HEK293T (cell line): Measurements from ENCODE around the gene C1orf167.

Source experiments
- CTCF ChIA-PET: fragments of 350-600 bp; formaldehyde crosslinking; extraction: SDS; loops from one replicate; lab custom pipeline; 2021; ENCODE audit warnings: antibody characterized with exemption, inconsistent platforms; lab: Yijun Ruan, JAX
- POLR2A ChIA-PET: fragments of 350-600 bp; formaldehyde crosslinking; extraction: SDS; loops from one replicate; lab custom pipeline; 2020; ENCODE audit warnings: antibody characterized with exemption, inconsistent platforms; lab: Yijun Ruan, JAX
- DNase-seq: peaks from one replicate; pipeline ENCODE4 v3.0.0; 2012; ENCODE audit warnings: mixed read lengths; ENCODE audit errors: extremely low spot score
- ARNT ChIP-seq: fragments of 450-650 bp; IDR thresholded peaks from 2 replicates; pipeline ENCODE4 v1.6.1; 2017; ENCODE audit warnings: mild to moderate bottlenecking
- BHLHE40 ChIP-seq: fragments of 450-650 bp; IDR thresholded peaks from 2 replicates; pipeline ENCODE4 v1.6.1; 2016; ENCODE audit warnings: mild to moderate bottlenecking, moderate library complexity, borderline replicate concordance
- CTBP1 ChIP-seq: fragments of 450-650 bp; IDR thresholded peaks from 2 replicates; pipeline ENCODE4 v1.6.1; 2016; ENCODE audit warnings: borderline replicate concordance
- ELF4 ChIP-seq: fragments of 450-650 bp; IDR thresholded peaks from 2 replicates; pipeline ENCODE4 v1.6.1; 2017; ENCODE audit warnings: antibody characterized with exemption
- FOXA1 ChIP-seq: fragments of 450-650 bp; IDR thresholded peaks from 2 replicates; pipeline ENCODE4 v1.6.1; 2016; ENCODE audit warnings: mild to moderate bottlenecking
- FOXK2 ChIP-seq: fragments of 450-650 bp; IDR thresholded peaks from 2 replicates; pipeline ENCODE4 v1.6.1; 2016; ENCODE audit warnings: mild to moderate bottlenecking
- FOXM1 ChIP-seq: fragments of 450-650 bp; IDR thresholded peaks from 2 replicates; pipeline ENCODE4 v1.6.1; 2017; ENCODE audit warnings: mild to moderate bottlenecking, borderline replicate concordance
- HDGF ChIP-seq: fragments of 450-650 bp; IDR thresholded peaks from 2 replicates; pipeline ENCODE4 v1.6.1; 2017; ENCODE audit warnings: antibody characterized with exemption, borderline replicate concordance
- L3MBTL2 ChIP-seq: fragments of 450-650 bp; conservative IDR thresholded peaks from 2 replicates; pipeline ENCODE4 v1.6.1; 2016; ENCODE audit warnings: mild to moderate bottlenecking
- LEF1 ChIP-seq: fragments of 450-650 bp; IDR thresholded peaks from 2 replicates; pipeline ENCODE4 v1.6.1; 2017; ENCODE audit warnings: mild to moderate bottlenecking, borderline replicate concordance
- NFRKB ChIP-seq: fragments of 450-650 bp; IDR thresholded peaks from 2 replicates; pipeline ENCODE4 v1.6.1; 2016; ENCODE audit warnings: mild to moderate bottlenecking, moderate library complexity
- PKNOX1 ChIP-seq: fragments of 450-650 bp; IDR thresholded peaks from 2 replicates; pipeline ENCODE4 v1.6.1; 2016
- SP1 ChIP-seq: fragments of 450-650 bp; IDR thresholded peaks from 2 replicates; pipeline ENCODE4 v1.6.1; 2017
- SUZ12 ChIP-seq: fragments of 450-650 bp; IDR thresholded peaks from 2 replicates; pipeline ENCODE4 v1.6.1; 2016; ENCODE audit warnings: mild to moderate bottlenecking
- TARDBP ChIP-seq: fragments of 450-650 bp; IDR thresholded peaks from 2 replicates; pipeline ENCODE4 v1.6.1; 2016
- ZNF384 ChIP-seq: fragments of 450-650 bp; IDR thresholded peaks from 2 replicates; pipeline ENCODE4 v1.6.1; 2016

Gene C1orf167

GRCh38 chr1:11788549-11789053 lies 26.6 kb downstream of the C1orf167 start:
- TF ChIP-seq CTBP1: no peak
- no peak for TF ChIP-seq TARDBP
- TF ChIP-seq SP1: no peak
- no peak for TF ChIP-seq ELF4
- no peak for TF ChIP-seq SUZ12
- TF ChIP-seq ARNT: no peak
- TF ChIP-seq FOXK2: no peak
- TF ChIP-seq BHLHE40: no peak
- no peak for TF ChIP-seq PKNOX1
- no peak for TF ChIP-seq FOXA1
- no peak for TF ChIP-seq L3MBTL2
- TF ChIP-seq ZNF384: no peak
- TF ChIP-seq NFRKB: no peak
- TF ChIP-seq FOXM1: no peak
- TF ChIP-seq LEF1: no peak
- TF ChIP-seq HDGF: no peak
- no peak for DNase-seq
- ChIA-PET CTCF (no interaction called here), POLR2A (interaction anchor here (1.2 kb wide), 1 partner anchor 9 kb away, joined by 4 read pairs; no protein-coding TSS in a partner anchor)

GRCh38 chr1:11789126-11790067 lies 27.4 kb downstream of the C1orf167 start:
- ChIA-PET CTCF (no interaction called here), POLR2A (no interaction called here)

GRCh38 chr1:11790101-11790879 lies 28.3 kb downstream of the C1orf167 start:
- ChIA-PET POLR2A (interaction anchor here (1.4 kb wide), 1 partner anchor 13 kb away, joined by 6 read pairs; no protein-coding TSS in a partner anchor), CTCF (no interaction called here)
- no peak for TF ChIP-seq FOXM1
- no peak for DNase-seq

More at GRCh38 chr1:11789126-11790067, 27.4 kb downstream of the C1orf167 start:
- DNase-seq: no peak
- TF ChIP-seq ARNT: no peak
- no peak for TF ChIP-seq NFRKB
- TF ChIP-seq SUZ12: no peak
- TF ChIP-seq HDGF: no peak
- no peak for TF ChIP-seq FOXM1
- no peak for TF ChIP-seq L3MBTL2
- TF ChIP-seq SP1: no peak
- no peak for TF ChIP-seq ZNF384
- no peak for TF ChIP-seq CTBP1
- TF ChIP-seq ELF4: no peak
- TF ChIP-seq LEF1: no peak
- TF ChIP-seq FOXK2: no peak
- TF ChIP-seq PKNOX1: no peak
- TF ChIP-seq FOXA1: no peak
- no peak for TF ChIP-seq TARDBP
- no peak for TF ChIP-seq BHLHE40

- no peak for TF ChIP-seq CTBP1
- no peak for TF ChIP-seq FOXM1
- ChIA-PET CTCF (no interaction called here), POLR2A (interaction anchor here (1.4 kb wide), 1 partner anchor 12 kb away, joined by 6 read pairs; no protein-coding TSS in a partner anchor)
- no peak for DNase-seq
Observed at GRCh38 chr1:11790880-11791715, 29.1 kb downstream of the C1orf167 start.

GRCh38 chr1:11792106-11792505 lies 30.1 kb downstream of the C1orf167 start:
- DNase-seq: no peak
- ChIA-PET POLR2A (no interaction called here), CTCF (no interaction called here)
- TF ChIP-seq ARNT: no peak
- no peak for TF ChIP-seq LEF1
- no peak for TF ChIP-seq SP1
- no peak for TF ChIP-seq BHLHE40
- TF ChIP-seq FOXM1: no peak

- ChIA-PET CTCF (no interaction called here), POLR2A (no interaction called here)
- DNase-seq: no peak
- no peak for TF ChIP-seq SUZ12
- TF ChIP-seq CTBP1: no peak
- no peak for TF ChIP-seq BHLHE40
- no peak for TF ChIP-seq ZNF384
- TF ChIP-seq HDGF: no peak
- TF ChIP-seq TARDBP: no peak
- TF ChIP-seq SP1: no peak
- no peak for TF ChIP-seq ARNT
- no peak for TF ChIP-seq PKNOX1
Observed at GRCh38 chr1:11793819-11794218, 31.8 kb downstream of the C1orf167 start.
